ENCODE measurements around the gene PDCD4. TPM values are rescaled to one million over a fixed set of nuclear protein-coding genes. Genes with fewer than 3 reads are reported as not detected.

PDCD4 gene
- total and polyA plus RNA-seq, 10 of the 15 experiments (the other 5 are each of a cell fraction or from before 2014, with no cell fraction given) = 101 to 372 (median 171) TPM

DNA sequence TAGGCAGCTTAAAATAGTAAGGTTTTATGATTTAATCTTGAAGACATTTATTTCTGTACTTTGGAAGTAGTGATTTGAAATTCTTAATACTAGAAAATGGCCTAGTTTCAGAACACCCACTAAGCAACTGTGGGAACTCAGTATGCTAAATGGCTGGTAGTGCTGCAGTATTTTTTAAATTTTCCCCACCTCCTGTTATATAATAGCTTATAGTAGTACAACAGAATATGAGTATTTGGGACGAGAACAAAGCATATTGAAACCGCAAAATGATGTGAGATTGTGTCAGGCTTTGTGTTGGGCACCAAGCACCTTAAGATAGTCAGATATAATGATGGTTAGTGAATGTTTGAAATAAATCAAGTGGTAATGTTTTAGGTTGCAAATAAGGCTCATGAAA lies 55.7 kb downstream of the PDCD4 start:
- FAIRE-seq (no peak), DNase-seq (ENCODE audit: low read depth, low spot score) (no peak), ATAC-seq (no peak)
- POLR2A ChIA-PET = interaction anchor here (2.6 to 2.7 kb wide), 2 partner anchors 9 to 10 kb away, joined by 12 to 14 read pairs; partner anchors contain the start of genes BBIP1 and SHOC2
- in situ Hi-C loops (cut with MboI) (no loop called here), intact Hi-C loops (cut with micrococcal nuclease; ENCODE audit: unreplicated experiment) (loop anchor here (10.0 kb wide), 1 partner anchor 623 kb away; the partner anchor contains the start of gene SMNDC1)
- no peak overlapping the region for H2AFZ ChIP-seq (ENCODE audit: control insufficient read depth, low read depth, low read length)
- CTCF ChIA-PET = interaction anchor here (0.9 to 2.7 kb wide), 9 partner anchors 10 to 317 kb away, joined by 3 to 14 read pairs (median 3); no protein-coding TSS in a partner anchor
- H3K4me3 ChIP-seq = no peak overlapping the region
- no peaks in the 10 kb centered on the region; the same call in 1 of the 2 replicates for H4K20me1 ChIP-seq (ENCODE audit: control insufficient read depth, insufficient read depth)
- H3K27ac ChIP-seq (ENCODE audit: control insufficient read depth, insufficient read depth) = no peak overlapping the region
- TF ChIP-seq YY1 (IDR thresholded peaks at IDR 0.05; ENCODE audit: low read depth, low read length) (no peak), CBX3 (IDR thresholded peaks at IDR 0.05; ENCODE audit: borderline replicate concordance, low read depth) (no peak), NR2C2 (IDR thresholded peaks at IDR 0.05; ENCODE audit: borderline replicate concordance, control insufficient read depth, insufficient read length, low read depth) (no peak), HDAC2 (IDR thresholded peaks at IDR 0.05) (no peak), CBX5 (IDR thresholded peaks at IDR 0.05; ENCODE audit: low read depth) (no peak), SMARCA5 (IDR thresholded peaks at IDR 0.05) (no peak), ZBED1 (IDR thresholded peaks at IDR 0.05; ENCODE audit: borderline replicate concordance) (no peak), IKZF2 (IDR thresholded peaks at IDR 0.05) (no peak), POLR2AphosphoS5 (IDR thresholded peaks at IDR 0.05; ENCODE audit: low read length) (no peak)
- TF ChIP-seq, protein P1, sequence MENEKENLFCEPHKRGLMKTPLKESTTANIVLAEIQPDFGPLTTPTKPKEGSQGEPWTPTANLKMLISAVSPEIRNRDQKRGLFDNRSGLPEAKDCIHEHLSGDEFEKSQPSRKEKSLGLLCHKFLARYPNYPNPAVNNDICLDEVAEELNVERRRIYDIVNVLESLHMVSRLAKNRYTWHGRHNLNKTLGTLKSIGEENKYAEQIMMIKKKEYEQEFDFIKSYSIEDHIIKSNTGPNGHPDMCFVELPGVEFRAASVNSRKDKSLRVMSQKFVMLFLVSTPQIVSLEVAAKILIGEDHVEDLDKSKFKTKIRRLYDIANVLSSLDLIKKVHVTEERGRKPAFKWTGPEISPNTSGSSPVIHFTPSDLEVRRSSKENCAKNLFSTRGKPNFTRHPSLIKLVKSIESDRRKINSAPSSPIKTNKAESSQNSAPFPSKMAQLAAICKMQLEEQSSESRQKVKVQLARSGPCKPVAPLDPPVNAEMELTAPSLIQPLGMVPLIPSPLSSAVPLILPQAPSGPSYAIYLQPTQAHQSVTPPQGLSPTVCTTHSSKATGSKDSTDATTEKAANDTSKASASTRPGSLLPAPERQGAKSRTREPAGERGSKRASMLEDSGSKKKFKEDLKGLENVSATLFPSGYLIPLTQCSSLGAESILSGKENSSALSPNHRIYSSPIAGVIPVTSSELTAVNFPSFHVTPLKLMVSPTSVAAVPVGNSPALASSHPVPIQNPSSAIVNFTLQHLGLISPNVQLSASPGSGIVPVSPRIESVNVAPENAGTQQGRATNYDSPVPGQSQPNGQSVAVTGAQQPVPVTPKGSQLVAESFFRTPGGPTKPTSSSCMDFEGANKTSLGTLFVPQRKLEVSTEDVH (IDR thresholded peaks at IDR 0.05; ENCODE audit: low read depth, partially characterized antibody) = no peak
- TF ChIP-seq, protein P2, sequence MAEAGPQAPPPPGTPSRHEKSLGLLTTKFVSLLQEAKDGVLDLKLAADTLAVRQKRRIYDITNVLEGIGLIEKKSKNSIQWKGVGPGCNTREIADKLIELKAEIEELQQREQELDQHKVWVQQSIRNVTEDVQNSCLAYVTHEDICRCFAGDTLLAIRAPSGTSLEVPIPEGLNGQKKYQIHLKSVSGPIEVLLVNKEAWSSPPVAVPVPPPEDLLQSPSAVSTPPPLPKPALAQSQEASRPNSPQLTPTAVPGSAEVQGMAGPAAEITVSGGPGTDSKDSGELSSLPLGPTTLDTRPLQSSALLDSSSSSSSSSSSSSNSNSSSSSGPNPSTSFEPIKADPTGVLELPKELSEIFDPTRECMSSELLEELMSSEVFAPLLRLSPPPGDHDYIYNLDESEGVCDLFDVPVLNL (IDR thresholded peaks at IDR 0.05; ENCODE audit: low read depth, low read length) = no peak
- H3K9me3 ChIP-seq (replicated peaks; ENCODE audit: control insufficient read depth, insufficient read depth, low read length) = no peaks in the 10 kb centered on the region; the same call in 2 of the 3 replicates
- H3K27me3 ChIP-seq (replicated peaks in 1 of 2; ENCODE audit: control insufficient read depth in 2 of 2, insufficient read depth in 2 of 2, low read length in 1 of 2) = no peaks in the 10 kb centered on the region
- SMC1A ChIA-PET (ENCODE audit: uncharacterized antibody, unreplicated experiment) = interaction anchor here (0.7 to 5.0 kb wide), 17 partner anchors 9 to 179 kb away, joined by 3 to 31 read pairs (median 4); partner anchors contain the start of gene BBIP1
- peak overlapping the region; percentile 47 for H3K4me2 ChIP-seq (ENCODE audit: control insufficient read depth, insufficient read depth)
- H3K9ac ChIP-seq (ENCODE audit: control insufficient read depth, insufficient read depth, low read length) = no peak overlapping the region
- H3K36me3 ChIP-seq (ENCODE audit: control insufficient read depth in 2 of 2, insufficient read depth in 2 of 2, low read length in 1 of 2) = peaks cover 0 to 2% of the 10 kb centered on the region in 2 experiments; a peak in 1 of 4 replicates
- peaks cover 100% of the 10 kb centered on the region for H3K79me2 ChIP-seq (ENCODE audit: control insufficient read depth, insufficient read depth, low read length)
- 96% methylated on average over 2 of the region's 2 CpGs for WGBS (ENCODE audit: insufficient coverage, insufficient replicate concordance, low lambda C conversion rate, missing lambda C conversion rate)
- H3K4me1 ChIP-seq (ENCODE audit: control insufficient read depth, insufficient read depth, low read length) = peaks cover 32% of the 10 kb centered on the region
- no TSS peak for BruUV-seq (replicated peaks)
- RAD21 ChIA-PET (ENCODE audit: unreplicated experiment) = interaction anchor here (0.8 to 3.0 kb wide), 10 partner anchors 8 to 123 kb away, joined by 3 to 28 read pairs (median 4); partner anchors contain the start of genes BBIP1 and SHOC2

All from GM12878 (cell line).